Sigmoid colon (tissue), 4 donors: ENCODE data around the gene GTF3C6.

ENCODE experiments used
- POLR2A ChIP-seq, 2 donors: fragments of 450-650 bp; IDR thresholded peaks; one replicate each; pipeline ENCODE4 v1.6.1; 2016; ENCODE audit warnings: antibody characterized with exemption in 2 of 2, mild to moderate bottlenecking in 2 of 2, moderate library complexity in 2 of 2
- POLR2AphosphoS5 ChIP-seq, 4 donors: sonication (generic); formaldehyde crosslinking; IDR thresholded peaks; one replicate each; pipeline ENCODE4 v1.6.1; 2017; ENCODE audit warnings: antibody characterized with exemption in 4 of 4
- TF ChIP-seq, protein P1 (sequence below), 4 experiments: fragments of 450-650 bp in 3 of 4; fragments of 200-600 bp in 1 of 4; IDR thresholded peaks; one replicate each; pipeline ENCODE4 v1.5.1; 2016 to 2019; ENCODE audit warnings: antibody characterized with exemption in 4 of 4, mild to moderate bottlenecking in 3 of 4, moderate library complexity in 2 of 4

DNA sequence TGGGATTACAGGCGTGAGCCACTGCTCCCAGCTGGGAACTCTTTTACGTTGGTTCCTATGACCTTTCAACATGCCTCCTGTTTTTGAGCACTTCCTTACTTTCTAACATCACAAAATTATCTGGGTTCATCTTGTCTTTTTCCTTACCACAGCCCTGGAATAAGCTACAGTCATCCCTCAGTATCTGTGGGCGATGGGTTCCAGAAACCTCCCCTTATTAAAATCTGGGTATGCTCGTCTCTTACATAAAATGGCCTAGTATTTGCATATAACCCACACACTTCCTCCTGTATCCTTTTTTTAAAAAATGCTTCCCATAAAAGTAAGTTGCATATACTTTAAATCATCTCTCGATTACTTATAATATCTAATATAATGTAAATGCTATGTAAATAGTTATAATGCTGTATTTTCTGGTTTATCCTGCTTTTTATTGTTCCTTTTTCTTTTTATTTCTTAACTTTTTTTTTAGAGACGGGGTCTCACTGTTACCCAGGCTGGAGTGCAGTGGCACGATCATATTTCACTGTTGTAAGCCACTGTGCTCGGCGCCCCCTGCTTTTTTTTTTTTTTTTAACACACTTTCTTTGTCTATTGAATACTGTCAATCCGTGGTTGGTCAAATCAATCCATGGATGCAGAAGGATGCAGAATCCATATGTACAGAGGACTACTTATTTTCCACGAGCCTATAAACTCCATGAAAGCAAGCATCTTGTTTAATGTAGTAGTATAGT is 32.5 kb downstream of the GTF3C6 start:
- no peak for TF ChIP-seq POLR2A (IDR thresholded peaks at IDR 0.05)
- TF ChIP-seq, protein P1, sequence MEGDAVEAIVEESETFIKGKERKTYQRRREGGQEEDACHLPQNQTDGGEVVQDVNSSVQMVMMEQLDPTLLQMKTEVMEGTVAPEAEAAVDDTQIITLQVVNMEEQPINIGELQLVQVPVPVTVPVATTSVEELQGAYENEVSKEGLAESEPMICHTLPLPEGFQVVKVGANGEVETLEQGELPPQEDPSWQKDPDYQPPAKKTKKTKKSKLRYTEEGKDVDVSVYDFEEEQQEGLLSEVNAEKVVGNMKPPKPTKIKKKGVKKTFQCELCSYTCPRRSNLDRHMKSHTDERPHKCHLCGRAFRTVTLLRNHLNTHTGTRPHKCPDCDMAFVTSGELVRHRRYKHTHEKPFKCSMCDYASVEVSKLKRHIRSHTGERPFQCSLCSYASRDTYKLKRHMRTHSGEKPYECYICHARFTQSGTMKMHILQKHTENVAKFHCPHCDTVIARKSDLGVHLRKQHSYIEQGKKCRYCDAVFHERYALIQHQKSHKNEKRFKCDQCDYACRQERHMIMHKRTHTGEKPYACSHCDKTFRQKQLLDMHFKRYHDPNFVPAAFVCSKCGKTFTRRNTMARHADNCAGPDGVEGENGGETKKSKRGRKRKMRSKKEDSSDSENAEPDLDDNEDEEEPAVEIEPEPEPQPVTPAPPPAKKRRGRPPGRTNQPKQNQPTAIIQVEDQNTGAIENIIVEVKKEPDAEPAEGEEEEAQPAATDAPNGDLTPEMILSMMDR (IDR thresholded peaks at IDR 0.05): no peak
- TF ChIP-seq POLR2AphosphoS5 (IDR thresholded peaks at IDR 0.05): no peak
